Raji (cell line): ENCODE data around the gene P2RX3.
A peak's percentile ranks its signal among the peaks of the same experiment; 100 is the strongest.

ENCODE experiments used
- POLR2A ChIP-seq: IDR thresholded peaks from 2 replicates; pipeline ENCODE4 v1.6.1; 2011; ENCODE audit warnings: low read depth, low read length, control low read depth; ENCODE audit not compliant: insufficient read depth

P2RX3 gene

DNA sequence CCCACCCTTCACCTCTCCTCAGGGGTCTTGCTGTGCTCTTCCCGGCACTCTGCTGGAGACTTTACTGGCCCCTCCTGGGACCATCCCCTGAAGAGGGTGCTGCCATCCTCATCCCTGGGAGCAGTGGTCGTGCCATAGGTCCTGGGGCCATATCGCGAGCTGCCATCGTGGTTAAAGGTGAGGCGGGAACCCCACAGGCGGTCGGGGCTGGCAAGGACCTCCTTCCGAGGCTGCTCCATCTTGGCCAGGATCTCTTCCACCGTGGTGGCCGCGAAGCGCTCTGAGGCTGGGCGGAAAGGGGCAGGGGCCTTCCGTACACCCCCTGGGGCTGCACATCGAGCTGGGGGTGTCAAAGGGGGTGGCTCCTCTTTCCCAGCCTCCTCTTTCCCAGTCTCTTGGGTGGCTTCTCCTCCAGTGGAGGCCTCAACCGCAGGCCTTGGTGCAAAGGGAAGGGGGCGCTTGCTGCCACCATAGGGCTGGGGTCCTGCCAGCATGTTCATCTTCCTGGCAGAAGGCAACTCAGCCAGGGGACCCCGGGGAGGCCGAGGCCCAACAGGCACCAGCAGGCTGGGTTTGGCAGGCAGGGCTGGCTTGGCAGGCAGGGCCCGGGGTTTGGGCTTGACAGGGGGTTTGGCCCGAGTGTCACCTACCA, 18.0 kb upstream of the P2RX3 start:
- TF ChIP-seq POLR2A, result no peak

GRCh38 chr11:57320719-57321387, 17.3 kb upstream of the P2RX3 start:
- no peak for TF ChIP-seq POLR2A

- no peak for TF ChIP-seq POLR2A
Observed at GRCh38 chr11:57321388-57322255, 16.5 kb upstream of the P2RX3 start.

- TF ChIP-seq POLR2A, result no peak
Observed at GRCh38 chr11:57322256-57323166, 15.6 kb upstream of the P2RX3 start.

GRCh38 chr11:57323167-57323854, 14.8 kb upstream of the P2RX3 start:
- no peak for TF ChIP-seq POLR2A

- TF ChIP-seq POLR2A, result no peak
Observed at GRCh38 chr11:57323855-57324153, 14.3 kb upstream of the P2RX3 start.

- no peak for TF ChIP-seq POLR2A
Observed at GRCh38 chr11:57324154-57324885, 13.8 kb upstream of the P2RX3 start.

- TF ChIP-seq POLR2A, result peak; percentile 80
Observed at GRCh38 chr11:57324886-57325734, 13.0 kb upstream of the P2RX3 start, which contains the start of gene TNKS1BP1. Gene TNKS1BP1 (minus strand): TSS chr11:57324952. CDS start chr11:57321885, 3,067 bp downstream.

- no peak for TF ChIP-seq POLR2A
Observed at GRCh38 chr11:57325735-57326048, 12.5 kb upstream of the P2RX3 start.

DNA sequence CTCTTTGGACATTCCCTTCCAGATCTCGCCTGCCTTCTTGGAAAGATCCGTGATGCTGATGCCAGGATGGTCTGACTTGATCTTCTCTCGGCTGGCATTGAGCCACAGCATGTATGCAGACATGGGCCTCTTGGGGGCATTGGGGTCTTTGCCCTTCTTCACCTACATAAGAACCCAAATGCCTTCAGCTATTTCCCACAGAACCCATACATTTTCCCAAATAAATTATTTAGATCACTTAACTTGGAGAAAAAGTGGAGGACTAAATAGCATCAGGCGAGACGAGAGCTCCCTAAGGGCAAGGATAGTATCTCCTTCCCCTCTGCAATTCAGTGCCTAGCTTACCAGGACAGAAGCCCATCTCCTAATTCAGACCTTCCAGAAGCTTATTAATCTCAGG, 10.4 kb upstream of the P2RX3 start:
- no peak for TF ChIP-seq POLR2A

- no peak for TF ChIP-seq POLR2A
Observed at GRCh38 chr11:57330029-57330428, 8.1 kb upstream of the P2RX3 start.

- no peak for TF ChIP-seq POLR2A
Observed at GRCh38 chr11:57331720-57332119, 6.4 kb upstream of the P2RX3 start.
